OCI-LY7 (cell line): ENCODE measurements around the gene COLEC12.

Source experiments
- EZH2phosphoT487 ChIP-seq: fragments of 200-600 bp; sonication (generic); IDR thresholded peaks from 2 replicates; pipeline ENCODE4 v1.6.1; 2018; ENCODE audit warnings: low read depth, borderline replicate concordance, mild to moderate bottlenecking, mixed run types, antibody characterized with exemption, low read length, moderate library complexity, mixed read lengths
- TF ChIP-seq, protein P1 (sequence below): fragments of 200-600 bp; sonication (generic); conservative IDR thresholded peaks from 2 replicates; pipeline ENCODE4 v1.5.1; 2014; ENCODE audit warnings: mild to moderate bottlenecking, antibody characterized with exemption, low read length, moderate library complexity, mixed read lengths

- TF ChIP-seq, protein P1, sequence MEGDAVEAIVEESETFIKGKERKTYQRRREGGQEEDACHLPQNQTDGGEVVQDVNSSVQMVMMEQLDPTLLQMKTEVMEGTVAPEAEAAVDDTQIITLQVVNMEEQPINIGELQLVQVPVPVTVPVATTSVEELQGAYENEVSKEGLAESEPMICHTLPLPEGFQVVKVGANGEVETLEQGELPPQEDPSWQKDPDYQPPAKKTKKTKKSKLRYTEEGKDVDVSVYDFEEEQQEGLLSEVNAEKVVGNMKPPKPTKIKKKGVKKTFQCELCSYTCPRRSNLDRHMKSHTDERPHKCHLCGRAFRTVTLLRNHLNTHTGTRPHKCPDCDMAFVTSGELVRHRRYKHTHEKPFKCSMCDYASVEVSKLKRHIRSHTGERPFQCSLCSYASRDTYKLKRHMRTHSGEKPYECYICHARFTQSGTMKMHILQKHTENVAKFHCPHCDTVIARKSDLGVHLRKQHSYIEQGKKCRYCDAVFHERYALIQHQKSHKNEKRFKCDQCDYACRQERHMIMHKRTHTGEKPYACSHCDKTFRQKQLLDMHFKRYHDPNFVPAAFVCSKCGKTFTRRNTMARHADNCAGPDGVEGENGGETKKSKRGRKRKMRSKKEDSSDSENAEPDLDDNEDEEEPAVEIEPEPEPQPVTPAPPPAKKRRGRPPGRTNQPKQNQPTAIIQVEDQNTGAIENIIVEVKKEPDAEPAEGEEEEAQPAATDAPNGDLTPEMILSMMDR: no peak
- TF ChIP-seq EZH2phosphoT487: no peak
Measured at GRCh38 chr18:269480-270095, 230.9 kb downstream of the COLEC12 start.
